ENCODE data around the gene PIP4K2A. TPM values are rescaled to one million over a fixed set of nuclear protein-coding genes. Genes with fewer than 3 reads are reported as not detected.

Gene PIP4K2A
- total and polyA plus RNA-seq, 2 experiments from 2014 or later, result 16.5 to 31.1 TPM

DNA sequence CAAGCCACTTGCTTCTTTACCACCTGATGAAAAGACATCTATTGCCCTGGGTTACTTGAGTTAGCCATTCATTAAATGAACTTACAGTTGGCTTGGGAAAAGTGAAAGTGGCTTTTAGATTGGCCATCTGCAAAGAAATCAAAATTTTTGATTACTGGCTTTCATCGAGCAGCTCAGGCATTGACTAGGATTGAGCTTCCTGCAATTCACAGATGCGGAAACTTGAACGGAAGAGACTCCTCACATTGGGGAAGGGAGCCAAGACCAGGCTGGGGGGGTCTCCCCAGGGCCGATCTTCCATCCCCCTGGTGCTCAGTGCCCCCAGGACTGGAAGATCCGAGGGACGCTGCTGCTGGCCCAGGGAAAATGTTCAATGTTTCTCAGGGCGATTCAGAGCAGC is 145.4 kb downstream of the PIP4K2A start:
- Histone ChIP-seq H4K20me1 (ENCODE audit: insufficient read depth, poor library complexity, severe bottlenecking) (no peaks in the 10 kb centered on the region), H3K27me3 (no peaks in the 10 kb centered on the region), H3K4me1 (ENCODE audit: insufficient read depth) (no peaks in the 10 kb centered on the region), H3K4me3 (no peak overlapping the region), H3K9me3 (ENCODE audit: low read depth) (no peaks in the 10 kb centered on the region), H3K4me2 (no peak overlapping the region), H2AFZ (no peak overlapping the region), H3K9me2 (replicated peaks; ENCODE audit: insufficient read depth) (no peaks in the 10 kb centered on the region), H3K79me2 (no peaks in the 10 kb centered on the region), H3K36me3 (replicated peaks; ENCODE audit: insufficient read depth, low read depth) (no peaks in the 10 kb centered on the region), H3K27ac (no peak overlapping the region)
- WGBS (ENCODE audit: low lambda C conversion rate, missing lambda C conversion rate), result 98% methylated on average over 7 of the region's 7 CpGs
- TF ChIP-seq, protein P1, sequence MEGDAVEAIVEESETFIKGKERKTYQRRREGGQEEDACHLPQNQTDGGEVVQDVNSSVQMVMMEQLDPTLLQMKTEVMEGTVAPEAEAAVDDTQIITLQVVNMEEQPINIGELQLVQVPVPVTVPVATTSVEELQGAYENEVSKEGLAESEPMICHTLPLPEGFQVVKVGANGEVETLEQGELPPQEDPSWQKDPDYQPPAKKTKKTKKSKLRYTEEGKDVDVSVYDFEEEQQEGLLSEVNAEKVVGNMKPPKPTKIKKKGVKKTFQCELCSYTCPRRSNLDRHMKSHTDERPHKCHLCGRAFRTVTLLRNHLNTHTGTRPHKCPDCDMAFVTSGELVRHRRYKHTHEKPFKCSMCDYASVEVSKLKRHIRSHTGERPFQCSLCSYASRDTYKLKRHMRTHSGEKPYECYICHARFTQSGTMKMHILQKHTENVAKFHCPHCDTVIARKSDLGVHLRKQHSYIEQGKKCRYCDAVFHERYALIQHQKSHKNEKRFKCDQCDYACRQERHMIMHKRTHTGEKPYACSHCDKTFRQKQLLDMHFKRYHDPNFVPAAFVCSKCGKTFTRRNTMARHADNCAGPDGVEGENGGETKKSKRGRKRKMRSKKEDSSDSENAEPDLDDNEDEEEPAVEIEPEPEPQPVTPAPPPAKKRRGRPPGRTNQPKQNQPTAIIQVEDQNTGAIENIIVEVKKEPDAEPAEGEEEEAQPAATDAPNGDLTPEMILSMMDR (IDR thresholded peaks at IDR 0.05; ENCODE audit: poor library complexity), result no peak
- no peak for TF ChIP-seq EZH2 (IDR thresholded peaks at IDR 0.05; ENCODE audit: borderline replicate concordance)
- TF ChIP-seq EZH2phosphoT487 (IDR thresholded peaks at IDR 0.05; ENCODE audit: low read depth, severe bottlenecking, unreplicated experiment), result no peak
- no peak for DNase-seq (ENCODE audit: low spot score)

DNA sequence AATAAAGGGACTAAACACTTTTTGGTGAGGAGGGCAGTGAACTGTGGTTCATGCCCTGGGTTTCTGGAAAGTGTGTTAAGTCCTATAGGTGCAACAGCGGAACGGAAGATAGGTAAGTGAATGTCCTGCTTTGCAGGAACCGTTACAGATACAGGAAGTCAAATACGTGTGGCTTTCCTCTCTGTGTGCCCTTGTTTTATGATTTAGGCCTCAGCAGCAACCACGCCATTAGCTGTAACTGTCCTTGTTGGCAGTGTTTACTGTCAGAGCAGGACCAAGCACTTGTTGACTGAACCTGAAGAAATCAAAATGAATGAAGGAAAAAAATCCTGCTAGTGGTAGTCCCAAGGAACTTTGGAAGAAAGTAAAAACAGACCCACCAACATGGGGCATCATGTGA is 150.3 kb downstream of the PIP4K2A start:
- Histone ChIP-seq H2AFZ (no peak overlapping the region), H3K4me1 (ENCODE audit: insufficient read depth) (no peaks in the 10 kb centered on the region), H3K79me2 (no peaks in the 10 kb centered on the region), H3K36me3 (replicated peaks; ENCODE audit: insufficient read depth, low read depth) (no peaks in the 10 kb centered on the region), H3K27ac (no peak overlapping the region), H3K9me3 (ENCODE audit: low read depth) (no peaks in the 10 kb centered on the region), H3K27me3 (no peaks in the 10 kb centered on the region), H3K4me2 (no peak overlapping the region), H3K9me2 (replicated peaks; ENCODE audit: insufficient read depth) (no peaks in the 10 kb centered on the region), H4K20me1 (ENCODE audit: insufficient read depth, poor library complexity, severe bottlenecking) (no peaks in the 10 kb centered on the region), H3K4me3 (no peak overlapping the region)
- WGBS (ENCODE audit: low lambda C conversion rate, missing lambda C conversion rate), result 89% methylated on average over 5 of the region's 5 CpGs
- DNase-seq (ENCODE audit: low spot score), result no peak
- TF ChIP-seq EZH2 (IDR thresholded peaks at IDR 0.05; ENCODE audit: borderline replicate concordance), result no peak
- TF ChIP-seq, protein P1 (IDR thresholded peaks at IDR 0.05; ENCODE audit: poor library complexity), result no peak
- TF ChIP-seq EZH2phosphoT487 (IDR thresholded peaks at IDR 0.05; ENCODE audit: low read depth, severe bottlenecking, unreplicated experiment), result no peak

DNA sequence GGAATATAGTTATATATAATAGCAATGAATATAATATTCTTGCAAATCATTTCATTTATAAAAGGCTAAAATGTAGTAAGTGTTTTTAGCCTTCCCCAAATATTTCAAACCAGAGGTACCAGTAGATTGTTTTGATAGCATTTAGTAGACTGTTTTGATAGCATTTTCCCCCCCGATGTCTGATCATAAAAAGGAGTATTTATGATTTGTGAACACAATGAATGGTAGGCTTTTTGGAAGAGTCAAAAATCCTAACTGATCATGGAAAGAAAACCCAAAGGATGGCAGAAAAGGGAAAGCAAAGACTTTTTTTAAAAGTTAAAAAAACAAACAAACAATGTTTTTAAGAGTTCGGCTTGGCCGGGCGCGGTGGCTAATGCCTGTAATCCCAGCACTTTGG is 152.5 kb downstream of the PIP4K2A start:
- no peak overlapping the region for H2AFZ ChIP-seq
- no peaks in the 10 kb centered on the region for H3K27me3 ChIP-seq
- no peaks in the 10 kb centered on the region for H3K9me2 ChIP-seq (replicated peaks; ENCODE audit: insufficient read depth)
- H3K79me2 ChIP-seq, result no peaks in the 10 kb centered on the region
- WGBS (ENCODE audit: low lambda C conversion rate, missing lambda C conversion rate), result 97% methylated on average over 5 of the region's 5 CpGs
- no peak overlapping the region for H3K4me3 ChIP-seq
- H3K4me2 ChIP-seq, result no peak overlapping the region
- H3K4me1 ChIP-seq (ENCODE audit: insufficient read depth), result no peaks in the 10 kb centered on the region
- no peak for DNase-seq (ENCODE audit: low spot score)
- H3K36me3 ChIP-seq (replicated peaks; ENCODE audit: insufficient read depth, low read depth), result no peaks in the 10 kb centered on the region
- TF ChIP-seq, protein P1 (IDR thresholded peaks at IDR 0.05; ENCODE audit: poor library complexity), result no peak
- no peak for TF ChIP-seq EZH2phosphoT487 (IDR thresholded peaks at IDR 0.05; ENCODE audit: low read depth, severe bottlenecking, unreplicated experiment)
- H3K27ac ChIP-seq, result no peak overlapping the region
- no peaks in the 10 kb centered on the region for H3K9me3 ChIP-seq (ENCODE audit: low read depth)
- H4K20me1 ChIP-seq (ENCODE audit: insufficient read depth, poor library complexity, severe bottlenecking), result no peaks in the 10 kb centered on the region

DNA sequence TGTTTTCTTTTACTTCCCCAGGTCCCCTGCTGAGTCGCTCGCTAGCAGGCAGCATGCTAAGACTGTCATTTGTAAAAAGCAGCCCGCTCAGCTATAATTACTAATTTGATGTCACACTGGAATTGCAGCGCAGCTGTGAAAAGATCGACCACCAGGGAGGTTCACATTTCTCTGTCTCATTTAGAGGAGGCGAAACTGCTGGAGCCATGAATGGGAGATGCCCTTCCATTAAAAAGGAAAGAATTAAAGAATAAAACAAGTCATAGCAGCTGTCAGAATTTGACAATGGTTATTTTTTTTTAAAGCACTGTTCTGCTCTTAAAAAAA is 153.5 kb downstream of the PIP4K2A start:
- WGBS (ENCODE audit: low lambda C conversion rate, missing lambda C conversion rate), result 74% methylated on average over 6 of the region's 6 CpGs
- no peaks in the 10 kb centered on the region for H3K27me3 ChIP-seq
- H3K4me3 ChIP-seq, result no peak overlapping the region
- H3K4me2 ChIP-seq, result no peak overlapping the region
- H4K20me1 ChIP-seq (ENCODE audit: insufficient read depth, poor library complexity, severe bottlenecking), result no peaks in the 10 kb centered on the region
- no peak for DNase-seq (ENCODE audit: low spot score)
- H3K36me3 ChIP-seq (replicated peaks; ENCODE audit: insufficient read depth, low read depth), result no peaks in the 10 kb centered on the region
- H3K27ac ChIP-seq, result no peak overlapping the region
- H3K79me2 ChIP-seq, result no peaks in the 10 kb centered on the region
- no peak for TF ChIP-seq EZH2 (IDR thresholded peaks at IDR 0.05; ENCODE audit: borderline replicate concordance)
- TF ChIP-seq, protein P1 (IDR thresholded peaks at IDR 0.05; ENCODE audit: poor library complexity), result no peak
- TF ChIP-seq EZH2phosphoT487 (IDR thresholded peaks at IDR 0.05; ENCODE audit: low read depth, severe bottlenecking, unreplicated experiment), result no peak
- H3K9me3 ChIP-seq (ENCODE audit: low read depth), result no peaks in the 10 kb centered on the region
- no peaks in the 10 kb centered on the region for H3K9me2 ChIP-seq (replicated peaks; ENCODE audit: insufficient read depth)
- H3K4me1 ChIP-seq (ENCODE audit: insufficient read depth), result no peaks in the 10 kb centered on the region
- H2AFZ ChIP-seq, result no peak overlapping the region
